NCI-H510A treated with DMSO at 0.1 percent for 48 hours (cell line): ENCODE results near the gene MBD4.

Experiments used
- DNase-seq: peaks from one replicate; lab custom pipeline; 2025; lab: John Stamatoyannopoulos, UW

The MBD4 gene

DNA sequence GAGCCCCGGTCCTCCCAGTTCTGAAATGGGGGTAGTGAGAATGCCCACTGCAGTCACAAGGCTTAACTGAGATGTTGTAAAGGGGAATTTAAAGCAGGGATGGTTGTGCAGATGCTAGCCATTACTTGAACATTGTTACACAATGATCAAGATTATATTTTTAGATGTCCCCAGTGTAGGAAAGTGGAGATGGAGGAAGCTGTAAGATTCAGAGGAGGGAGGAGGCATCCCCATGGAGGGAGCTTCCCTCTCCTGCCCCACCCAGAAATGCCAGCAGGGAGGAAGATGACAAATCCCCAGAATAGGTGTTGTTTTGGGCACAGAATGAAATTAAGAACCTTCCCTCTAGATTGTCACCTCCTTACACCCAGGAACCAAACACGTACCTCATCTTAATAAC is 57.4 kb downstream of the MBD4 start:
- DNase-seq = no peak
